A673 (cell line): ENCODE data around the gene ZSWIM3. TPM values are rescaled to one million over a fixed set of nuclear protein-coding genes. Genes with fewer than 3 reads are reported as not detected.

Experiments used
- BruUV-seq: library from RNA; stranded (reverse); fragments of 400-500 nt; replicated peaks from 2 replicates; lab custom pipeline; 2021; lab: Mats Ljungman, UMichigan
- CTCF ChIA-PET: fragments of 300-600 bp; sonication (Branson Sonifier 250); formaldehyde crosslinking; loops from one replicate; lab custom pipeline; 2022; ENCODE audit warnings: antibody characterized with exemption; lab: Charles Lee
- POLR2A ChIA-PET: fragments of 300-600 bp; sonication (Branson Sonifier 250); formaldehyde crosslinking; loops from one replicate; lab custom pipeline; 2022; ENCODE audit warnings: antibody characterized with exemption; ENCODE audit not compliant: low non-redundant PET; lab: Charles Lee
- DNase-seq: peaks from one replicate; pipeline ENCODE4 v3.0.0-alpha.2; 2015; ENCODE audit warnings: low spot score
- H3K27ac ChIP-seq: fragments of 200-600 bp; sonication (generic); 2 replicates; pipeline ENCODE4 v1.5.1; 2016; ENCODE audit warnings: mixed run types, low read depth, mild to moderate bottlenecking, mixed read lengths, antibody characterized with exemption, low read length; ENCODE audit not compliant: poor library complexity, severe bottlenecking
- H3K27me3 ChIP-seq: fragments of 200-600 bp; sonication (generic); replicated peaks from 2 replicates; pipeline ENCODE4 v1.6.1; 2017; ENCODE audit warnings: mixed run types, low read depth, mild to moderate bottlenecking, mixed read lengths, antibody characterized with exemption, low read length; ENCODE audit not compliant: insufficient read depth, poor library complexity
- H3K36me3 ChIP-seq: fragments of 200-600 bp; sonication (generic); 2 replicates; pipeline ENCODE4 v1.6.1; 2016; ENCODE audit warnings: mixed run types, mild to moderate bottlenecking, mixed read lengths, antibody characterized with exemption, low read length; ENCODE audit not compliant: insufficient read depth, poor library complexity, severe bottlenecking
- H3K4me1 ChIP-seq: fragments of 200-600 bp; sonication (generic); 2 replicates; pipeline ENCODE4 v1.6.1; 2017; ENCODE audit warnings: mixed run types, mild to moderate bottlenecking, mixed read lengths, antibody characterized with exemption, low read length; ENCODE audit not compliant: insufficient read depth, poor library complexity, severe bottlenecking
- H3K4me3 ChIP-seq: fragments of 200-600 bp; sonication (generic); 2 replicates; pipeline ENCODE4 v1.5.1; 2016; ENCODE audit warnings: low read depth, mixed run types, mild to moderate bottlenecking, mixed read lengths, low read length; ENCODE audit not compliant: poor library complexity, severe bottlenecking
- H3K9me3 ChIP-seq: fragments of 200-600 bp; sonication (generic); 2 replicates; pipeline ENCODE4 v1.6.1; 2016; ENCODE audit warnings: mixed run types, low read depth, mild to moderate bottlenecking, mixed read lengths, antibody characterized with exemption, low read length; ENCODE audit not compliant: poor library complexity, severe bottlenecking
- EZH2 ChIP-seq: fragments of 200-600 bp; sonication (generic); IDR thresholded peaks from 2 replicates; pipeline ENCODE4 v1.6.1; 2017; ENCODE audit warnings: borderline replicate concordance, low read depth, mild to moderate bottlenecking, mixed read lengths, antibody characterized with exemption, low read length; ENCODE audit not compliant: poor library complexity, severe bottlenecking
- intact Hi-C: fragments of 100-400 bp; cut with micrococcal nuclease; formaldehyde crosslinking; loops from one replicate; pipeline ENCODE4 v1.10.0; 2022; ENCODE audit not compliant: unreplicated experiment
- total RNA-seq: library from RNA; stranded (reverse); gene quantifications from 2 replicates; pipeline ENCODE4 v1.2.3, GENCODE V29; 2021
- TF ChIP-seq, protein P1 (sequence below): fragments of 300-800, 200-600 bp; sonication (generic); conservative IDR thresholded peaks from 2 replicates; pipeline ENCODE4 v1.5.1; 2017; ENCODE audit warnings: low read depth, mild to moderate bottlenecking, antibody characterized with exemption, low read length, moderate library complexity, mixed read lengths

Gene ZSWIM3
- total RNA-seq, 1 experiment from 2014 or later, result 2.6 TPM

DNA sequence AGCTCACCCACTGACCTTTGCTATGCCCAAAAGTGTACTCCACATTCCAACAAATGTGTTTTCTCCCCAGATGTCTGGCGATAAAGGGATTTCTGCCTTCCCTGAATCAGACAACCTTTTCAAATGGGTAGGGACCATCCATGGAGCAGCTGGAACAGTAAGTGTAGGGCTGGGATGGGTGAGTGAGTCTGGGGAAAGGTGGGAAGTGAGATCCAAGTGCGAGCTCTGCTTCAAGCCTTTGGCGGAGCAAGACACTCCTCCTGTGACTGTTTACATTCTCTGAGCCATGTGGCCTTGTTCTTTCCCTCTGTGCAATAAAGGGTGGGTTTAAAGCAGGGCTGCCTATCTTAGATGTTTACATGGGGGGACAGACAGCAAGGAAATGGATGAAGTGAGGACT is 43.1 kb upstream of the ZSWIM3 start:
- CTCF ChIA-PET, result no interaction called here
- peak overlapping the region; percentile 96 for H3K4me3 ChIP-seq
- no peak for DNase-seq
- no peaks in the 10 kb centered on the region for H3K9me3 ChIP-seq
- H3K27ac ChIP-seq, result peak overlapping the region; percentile 8
- H3K36me3 ChIP-seq, result peaks cover 71% of the 10 kb centered on the region
- intact Hi-C loops, result no loop called here
- peaks cover 8% of the 10 kb centered on the region for H3K4me1 ChIP-seq
- BruUV-seq, result no TSS peak
- H3K27me3 ChIP-seq, result no peaks in the 10 kb centered on the region
- POLR2A ChIA-PET, result no interaction called here
- no peak for TF ChIP-seq EZH2
- TF ChIP-seq, protein P1, sequence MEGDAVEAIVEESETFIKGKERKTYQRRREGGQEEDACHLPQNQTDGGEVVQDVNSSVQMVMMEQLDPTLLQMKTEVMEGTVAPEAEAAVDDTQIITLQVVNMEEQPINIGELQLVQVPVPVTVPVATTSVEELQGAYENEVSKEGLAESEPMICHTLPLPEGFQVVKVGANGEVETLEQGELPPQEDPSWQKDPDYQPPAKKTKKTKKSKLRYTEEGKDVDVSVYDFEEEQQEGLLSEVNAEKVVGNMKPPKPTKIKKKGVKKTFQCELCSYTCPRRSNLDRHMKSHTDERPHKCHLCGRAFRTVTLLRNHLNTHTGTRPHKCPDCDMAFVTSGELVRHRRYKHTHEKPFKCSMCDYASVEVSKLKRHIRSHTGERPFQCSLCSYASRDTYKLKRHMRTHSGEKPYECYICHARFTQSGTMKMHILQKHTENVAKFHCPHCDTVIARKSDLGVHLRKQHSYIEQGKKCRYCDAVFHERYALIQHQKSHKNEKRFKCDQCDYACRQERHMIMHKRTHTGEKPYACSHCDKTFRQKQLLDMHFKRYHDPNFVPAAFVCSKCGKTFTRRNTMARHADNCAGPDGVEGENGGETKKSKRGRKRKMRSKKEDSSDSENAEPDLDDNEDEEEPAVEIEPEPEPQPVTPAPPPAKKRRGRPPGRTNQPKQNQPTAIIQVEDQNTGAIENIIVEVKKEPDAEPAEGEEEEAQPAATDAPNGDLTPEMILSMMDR, result no peak

DNA sequence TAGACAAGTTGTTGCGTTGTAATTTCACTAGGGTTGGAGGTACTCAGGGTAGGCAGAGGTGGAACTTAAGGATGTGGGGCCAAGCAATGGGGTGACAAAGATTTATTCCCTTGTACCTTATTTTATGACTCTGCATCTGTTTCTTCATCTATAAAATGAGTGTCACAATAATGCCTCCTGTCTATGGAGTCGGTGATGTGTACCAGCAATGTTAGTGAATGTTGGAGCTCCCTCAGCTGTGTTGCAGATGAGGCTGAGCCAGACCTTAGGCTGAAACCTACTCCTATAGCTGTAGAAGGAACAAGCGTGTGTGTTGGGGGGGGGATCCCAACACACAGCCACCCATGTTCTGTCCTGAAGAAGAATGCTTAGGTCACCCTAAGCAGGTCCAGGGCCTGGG is 40.5 kb upstream of the ZSWIM3 start:
- Histone ChIP-seq H3K4me1 (peaks cover 7% of the 10 kb centered on the region), H3K4me3 (no peak overlapping the region), H3K27me3 (no peaks in the 10 kb centered on the region), H3K36me3 (peaks cover 47% of the 10 kb centered on the region), H3K9me3 (no peaks in the 10 kb centered on the region), H3K27ac (peak overlapping the region; percentile 51)
- intact Hi-C loops, result no loop called here
- TF ChIP-seq, protein P1, result no peak
- no peak for TF ChIP-seq EZH2
- BruUV-seq, result no TSS peak
- DNase-seq, result no peak
- ChIA-PET CTCF (no interaction called here), POLR2A (no interaction called here)

DNA sequence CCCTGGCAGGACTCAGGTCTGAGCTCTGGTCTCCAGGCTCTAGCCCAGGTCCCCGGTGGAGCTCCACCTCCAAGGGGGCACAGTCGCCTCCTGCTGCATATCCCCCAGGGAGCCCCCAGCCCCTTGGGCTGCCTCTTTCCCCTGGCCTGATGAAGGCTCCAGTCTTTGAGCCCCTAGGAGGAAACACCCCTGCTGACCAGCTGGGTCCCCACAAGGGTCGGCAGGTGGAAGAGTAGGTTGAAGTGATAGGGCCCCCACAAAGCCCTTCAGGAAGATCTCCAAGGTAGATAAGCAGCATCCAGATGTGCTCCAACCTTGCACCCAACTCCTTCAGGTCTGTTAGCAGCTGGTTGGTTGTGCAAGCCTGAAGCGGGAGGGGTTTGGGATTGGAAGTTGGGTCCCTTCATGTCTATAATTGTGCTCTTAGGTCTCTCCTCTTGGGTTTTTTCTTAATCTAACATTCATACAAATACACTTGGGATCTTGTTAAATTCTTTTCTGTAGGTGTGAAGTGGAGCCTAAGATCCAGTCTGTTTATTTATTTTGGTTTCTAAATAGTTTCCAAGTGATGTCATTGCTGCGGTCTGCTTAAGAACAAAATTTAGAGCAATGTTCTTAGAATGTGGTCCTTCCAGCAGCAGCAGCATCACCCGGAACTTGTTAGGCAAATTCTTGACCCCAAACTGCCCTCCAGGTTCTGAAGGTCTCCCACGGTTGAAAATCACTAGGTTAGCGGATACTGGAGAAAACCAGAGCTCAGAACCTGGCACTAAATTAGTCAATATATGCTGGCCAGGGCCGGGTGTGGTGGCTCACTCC is 39.8 kb upstream of the ZSWIM3 start:
- no TSS peak for BruUV-seq
- CTCF ChIA-PET, result no interaction called here
- no peak overlapping the region for H3K4me3 ChIP-seq
- peaks cover 6% of the 10 kb centered on the region for H3K4me1 ChIP-seq
- peaks cover 47% of the 10 kb centered on the region for H3K36me3 ChIP-seq
- no peaks in the 10 kb centered on the region for H3K27me3 ChIP-seq
- peak overlapping the region; percentile 51 for H3K27ac ChIP-seq
- H3K9me3 ChIP-seq, result no peaks in the 10 kb centered on the region
- DNase-seq, result no peak
- POLR2A ChIA-PET, result interaction anchor here (0.6 kb wide), 1 partner anchor 50 kb away, joined by 5 read pairs; no protein-coding TSS in a partner anchor
- TF ChIP-seq, protein P1, result no peak
- TF ChIP-seq EZH2, result no peak
- intact Hi-C loops, result no loop called here
